Pancreas (tissue), 10 donors: ENCODE data around the gene ORM1. TPM values are rescaled to one million over a fixed set of nuclear protein-coding genes. Genes with fewer than 3 reads are reported as not detected.

ENCODE experiments used
- ATAC-seq, 4 donors: fragments of 200-7000 bp; cut with Tn5 transposase; one replicate each; pipeline versions ENCODE4 v1.8.0 to v1.9.1; 2020; ENCODE audit warnings: mild to moderate bottlenecking in 4 of 4, moderate library complexity in 4 of 4
- DNase-seq, 6 donors: peaks; one replicate each; pipeline ENCODE4 v3.0.0-alpha.2; 2020
- FAIRE-seq: peaks from 2 replicates; lab custom pipeline; 2012; peaks lifted over from hg19 to GRCh38; lab: Jason Lieb, UNC
- H3K27ac ChIP-seq, 4 donors: fragments of 200-600 bp; sonication (generic); 1 replicate in 3 of 4; 2 replicates in 1 of 4; pipeline versions ENCODE4 v1.5.0 to v1.8.0; 2020
- H3K27me3 ChIP-seq, 4 donors: fragments of 200-600 bp; one replicate each; pipeline ENCODE4 v1.8.0; 2021
- H3K36me3 ChIP-seq, 3 donors: fragments of 200-600 bp; sonication (generic) in 1 of 3; one replicate each; pipeline versions ENCODE4 v1.5.0 to v1.8.0; 2020 to 2021
- H3K4me1 ChIP-seq, 3 donors: fragments of 200-600 bp; one replicate each; pipeline ENCODE4 v1.8.0; 2021
- H3K4me3 ChIP-seq, 4 donors: fragments of 200-600 bp; sonication (generic) in 2 of 4; one replicate each; pipeline versions ENCODE4 v1.5.0 to v1.8.0; 2020 to 2021
- H3K9me3 ChIP-seq, 4 donors: fragments of 200-600 bp; one replicate each; pipeline ENCODE4 v1.8.0; 2021
- WGBS, 2 donors: extraction: QIAGEN DNeasy Blood & Tissue Kit; methylation state at CpG; one replicate each; pipeline ENCODE4 v1.1.7; 2013; 5-methylcytosine and 5-hydroxymethylcytosine counted together
- intact Hi-C, 3 donors: fragments of 100-400 bp; cut with DNase I; formaldehyde crosslinking; loops; one replicate each; pipeline versions ENCODE4 v1.11.1 to v1.14.2; 2022
- polyA plus RNA-seq, 2 donors: library from polyadenylated mRNA; stranded (reverse); fragments of 200-250 nt; gene quantifications; one replicate each; pipeline ENCODE4 v1.2.3, GENCODE V29; 2013
- total RNA-seq, 6 donors: library from RNA; stranded (reverse); fragmentation: NEBNext Ultra II Directional in 4 of 6; extraction: Animal tissue kit (Norgen Biotek cat#: 25700) in 4 of 6; gene quantifications; one replicate each; pipeline versions ENCODE4 v1.2.1 to v1.2.4, GENCODE V29; 2021 to 2023
- TF ChIP-seq, protein P1 (sequence below), 4 donors: fragments of 200-600 bp; sonication (generic) in 3 of 4; IDR thresholded peaks; one replicate each; pipeline versions ENCODE4 v1.5.0 to v1.8.0; 2021; ENCODE audit warnings: antibody characterized with exemption in 4 of 4
- donor health status: healthy with polysubstance abuse.
- donor health status: DM: no; HTN: no; CAD: no; lungs with moderate emphysema.
- donor health status: DM: no; HTN: no; CAD: no.
- donor health status: control.
- donor health status: control.
- donor health status: Bipolar disorder and iron deficiency.
- donor health status: DM: yes; HTN: yes; CAD: no.
- donor health status: DM: no; HTN: no; CAD: no.
- donor health status: DM: no; HTN: no; CAD: no.
- donor health status: DM: yes; HTN: yes; CAD: no.

The ORM1 gene
- total and polyA plus RNA-seq, 8 donors, result 0.38 to 10.2 (median 0.92) TPM; not detected in 3

DNA sequence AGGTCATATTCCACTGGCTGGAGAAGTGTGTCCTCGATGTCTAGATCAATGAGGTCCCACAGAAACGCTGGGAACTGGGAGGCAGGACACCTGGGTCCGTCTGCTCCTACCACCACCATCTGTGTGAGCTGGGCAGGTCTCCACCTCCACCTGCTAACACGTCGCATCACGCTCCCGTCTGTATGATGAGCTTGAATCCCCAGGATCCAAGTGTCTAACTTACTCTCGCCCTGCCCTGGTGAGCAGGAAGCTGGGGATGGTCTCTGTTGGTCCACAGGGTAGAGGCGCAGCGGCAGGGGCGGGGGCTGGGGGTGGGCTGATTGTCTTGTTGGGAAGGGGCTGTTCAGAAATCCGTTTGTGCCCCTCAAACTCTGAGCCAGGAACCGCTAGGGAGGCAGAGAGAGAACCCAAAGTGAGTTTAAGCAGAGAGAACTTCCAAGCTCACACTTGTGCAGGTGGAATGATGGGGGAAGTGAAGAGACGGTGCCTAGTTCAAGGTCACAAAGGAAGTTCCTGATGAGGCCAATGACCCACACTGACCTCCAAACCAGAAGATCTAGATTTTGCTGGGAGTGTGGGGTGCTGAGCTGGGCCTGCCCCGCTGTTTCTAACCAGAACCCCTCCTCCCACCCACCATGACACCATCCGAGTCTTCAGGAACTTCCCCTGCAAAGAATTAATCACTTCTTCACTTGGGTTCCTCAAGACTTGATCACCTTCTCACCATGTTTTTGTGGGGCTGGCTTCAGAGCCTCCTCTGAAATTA lies 27.9 kb downstream of the ORM1 start:
- 88 to 91% methylated on average over 16 of the region's 16 CpGs for WGBS, 2 donors
- intact Hi-C loops, result no loop called here
- DNase-seq (no peak), FAIRE-seq (no peak), ATAC-seq (no peak)
- Histone ChIP-seq H3K4me3 (no peak overlapping the region), H3K9me3 (no peaks in the 10 kb centered on the region), H3K36me3 (peaks cover 0 to 6% (median 0%) of the 10 kb centered on the region in 3 donors), H3K27me3 (no peaks in the 10 kb centered on the region), H3K4me1 (no peaks in the 10 kb centered on the region), H3K27ac (no peak overlapping the region)
- TF ChIP-seq, protein P1, sequence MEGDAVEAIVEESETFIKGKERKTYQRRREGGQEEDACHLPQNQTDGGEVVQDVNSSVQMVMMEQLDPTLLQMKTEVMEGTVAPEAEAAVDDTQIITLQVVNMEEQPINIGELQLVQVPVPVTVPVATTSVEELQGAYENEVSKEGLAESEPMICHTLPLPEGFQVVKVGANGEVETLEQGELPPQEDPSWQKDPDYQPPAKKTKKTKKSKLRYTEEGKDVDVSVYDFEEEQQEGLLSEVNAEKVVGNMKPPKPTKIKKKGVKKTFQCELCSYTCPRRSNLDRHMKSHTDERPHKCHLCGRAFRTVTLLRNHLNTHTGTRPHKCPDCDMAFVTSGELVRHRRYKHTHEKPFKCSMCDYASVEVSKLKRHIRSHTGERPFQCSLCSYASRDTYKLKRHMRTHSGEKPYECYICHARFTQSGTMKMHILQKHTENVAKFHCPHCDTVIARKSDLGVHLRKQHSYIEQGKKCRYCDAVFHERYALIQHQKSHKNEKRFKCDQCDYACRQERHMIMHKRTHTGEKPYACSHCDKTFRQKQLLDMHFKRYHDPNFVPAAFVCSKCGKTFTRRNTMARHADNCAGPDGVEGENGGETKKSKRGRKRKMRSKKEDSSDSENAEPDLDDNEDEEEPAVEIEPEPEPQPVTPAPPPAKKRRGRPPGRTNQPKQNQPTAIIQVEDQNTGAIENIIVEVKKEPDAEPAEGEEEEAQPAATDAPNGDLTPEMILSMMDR (IDR thresholded peaks at IDR 0.05), result no peak

GRCh38 chr9:114351932-114352331 lies 29.0 kb downstream of the ORM1 start:
- no peak overlapping the region for H3K27ac ChIP-seq
- H3K4me1 ChIP-seq, result no peaks in the 10 kb centered on the region
- no peaks in the 10 kb centered on the region for H3K9me3 ChIP-seq
- DNase-seq (no peak), FAIRE-seq (no peak), ATAC-seq (no peak)
- 85 to 86% methylated on average over 4 of the region's 4 CpGs for WGBS, 2 donors
- TF ChIP-seq, protein P1 (IDR thresholded peaks at IDR 0.05), result no peak
- peaks cover 0 to 6% (median 0%) of the 10 kb centered on the region in 3 donors for H3K36me3 ChIP-seq
- intact Hi-C loops, result no loop called here
- no peak overlapping the region for H3K4me3 ChIP-seq
- no peaks in the 10 kb centered on the region for H3K27me3 ChIP-seq

DNA sequence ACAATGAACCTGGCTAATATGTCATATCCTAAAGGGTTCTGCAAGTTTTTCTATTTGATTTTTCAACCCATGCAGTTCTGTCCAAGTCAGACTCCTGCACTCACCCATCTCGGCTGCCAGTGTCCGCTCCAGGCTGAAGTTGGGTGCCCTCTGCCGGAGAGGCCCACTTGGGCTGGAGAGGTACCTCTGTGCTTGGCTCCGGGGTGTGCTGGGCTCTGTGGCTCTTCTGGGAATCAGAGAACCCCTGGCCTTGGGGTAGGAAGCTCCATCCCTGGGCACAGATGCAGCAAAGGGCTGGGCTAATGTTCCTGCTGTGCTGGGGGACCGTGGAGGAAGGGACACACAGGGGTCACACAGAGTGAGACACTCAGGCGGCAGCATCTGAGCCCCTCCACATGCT lies 32.9 kb downstream of the ORM1 start:
- DNase-seq (no peak), FAIRE-seq (no peak), ATAC-seq (no peak)
- WGBS, 2 donors, result 90 to 91% methylated on average over 6 of the region's 6 CpGs
- TF ChIP-seq, protein P1 (IDR thresholded peaks at IDR 0.05), result no peak
- intact Hi-C loops, result no loop called here
- H3K27ac ChIP-seq, result no peak overlapping the region
- no peak overlapping the region for H3K4me3 ChIP-seq
- H3K27me3 ChIP-seq, result no peaks in the 10 kb centered on the region
- peaks cover 0 to 18% (median 5%) of the 10 kb centered on the region in 3 donors for H3K36me3 ChIP-seq
- H3K9me3 ChIP-seq, result no peaks in the 10 kb centered on the region
- no peaks in the 10 kb centered on the region for H3K4me1 ChIP-seq

GRCh38 chr9:114356792-114357191 lies 33.9 kb downstream of the ORM1 start:
- no peak for FAIRE-seq
- WGBS, 2 donors, result 85 to 86% methylated on average over 6 of the region's 6 CpGs
- no peaks in the 10 kb centered on the region for H3K27me3 ChIP-seq
- no peaks in the 10 kb centered on the region for H3K9me3 ChIP-seq
- DNase-seq, result peak in 1 of 6 donors; percentile 38
- H3K27ac ChIP-seq, result no peak overlapping the region
- H3K36me3 ChIP-seq, result peaks cover 0 to 22% (median 5%) of the 10 kb centered on the region in 3 donors
- no peak overlapping the region for H3K4me3 ChIP-seq
- intact Hi-C loops, result no loop called here
- TF ChIP-seq, protein P1 (IDR thresholded peaks at IDR 0.05), result no peak
- no peak for ATAC-seq
- H3K4me1 ChIP-seq, result no peaks in the 10 kb centered on the region

GRCh38 chr9:114357360-114357759 lies 34.5 kb downstream of the ORM1 start:
- ATAC-seq (no peak), DNase-seq (peak in 1 of 6 donors; percentile 16)

More at GRCh38 chr9:114357360-114357759, 34.5 kb downstream of the ORM1 start:
- Histone ChIP-seq H3K4me3 (no peak overlapping the region), H3K9me3 (no peaks in the 10 kb centered on the region), H3K4me1 (no peaks in the 10 kb centered on the region), H3K27ac (no peak overlapping the region), H3K36me3 (peaks cover 0 to 22% (median 5%) of the 10 kb centered on the region in 3 donors), H3K27me3 (no peaks in the 10 kb centered on the region)
- 82 to 91% methylated on average over 6 of the region's 6 CpGs for WGBS, 2 donors
- intact Hi-C loops, result no loop called here
- TF ChIP-seq, protein P1 (IDR thresholded peaks at IDR 0.05), result no peak
- FAIRE-seq, result no peak
